ENCODE results near the gene MEGF10. TPM values are rescaled to one million over a fixed set of nuclear protein-coding genes. Genes with fewer than 3 reads are reported as not detected.

The MEGF10 gene
- total and polyA plus RNA-seq, 2 experiments from 2014 or later = 1.7 to 8.2 TPM

DNA sequence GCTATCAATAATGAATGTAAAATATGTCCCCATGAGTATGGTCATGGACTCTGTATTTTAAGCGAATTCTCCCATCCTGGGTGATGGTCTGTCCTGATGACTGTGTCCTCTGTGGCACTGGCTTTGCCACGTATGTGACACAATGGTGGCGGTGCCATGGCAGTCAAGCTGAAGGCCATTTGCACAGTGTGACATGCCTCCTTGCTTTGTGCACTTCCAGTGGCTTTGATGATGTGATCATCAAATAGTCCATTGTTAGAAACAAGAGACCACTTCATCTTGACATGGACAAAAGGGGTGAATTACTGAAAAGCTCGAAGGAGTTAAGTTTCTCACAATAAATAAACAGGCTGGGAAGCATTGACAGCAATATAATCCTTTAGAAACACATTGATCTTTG lies 195.9 kb downstream of the MEGF10 start:
- Histone ChIP-seq H3K27ac (no peak overlapping the region), H3K4me1 (ENCODE audit: low read depth) (no peaks in the 10 kb centered on the region), H3K36me3 (no peaks in the 10 kb centered on the region), H3K4me3 (no peak overlapping the region), H3K27me3 (no peaks in the 10 kb centered on the region), H3K9me3 (ENCODE audit: low read depth) (no peaks in the 10 kb centered on the region)
- DNase-seq (ENCODE audit: low read depth in 1 of 2, low spot score in 1 of 2) = no peak
- TF ChIP-seq, protein P1, sequence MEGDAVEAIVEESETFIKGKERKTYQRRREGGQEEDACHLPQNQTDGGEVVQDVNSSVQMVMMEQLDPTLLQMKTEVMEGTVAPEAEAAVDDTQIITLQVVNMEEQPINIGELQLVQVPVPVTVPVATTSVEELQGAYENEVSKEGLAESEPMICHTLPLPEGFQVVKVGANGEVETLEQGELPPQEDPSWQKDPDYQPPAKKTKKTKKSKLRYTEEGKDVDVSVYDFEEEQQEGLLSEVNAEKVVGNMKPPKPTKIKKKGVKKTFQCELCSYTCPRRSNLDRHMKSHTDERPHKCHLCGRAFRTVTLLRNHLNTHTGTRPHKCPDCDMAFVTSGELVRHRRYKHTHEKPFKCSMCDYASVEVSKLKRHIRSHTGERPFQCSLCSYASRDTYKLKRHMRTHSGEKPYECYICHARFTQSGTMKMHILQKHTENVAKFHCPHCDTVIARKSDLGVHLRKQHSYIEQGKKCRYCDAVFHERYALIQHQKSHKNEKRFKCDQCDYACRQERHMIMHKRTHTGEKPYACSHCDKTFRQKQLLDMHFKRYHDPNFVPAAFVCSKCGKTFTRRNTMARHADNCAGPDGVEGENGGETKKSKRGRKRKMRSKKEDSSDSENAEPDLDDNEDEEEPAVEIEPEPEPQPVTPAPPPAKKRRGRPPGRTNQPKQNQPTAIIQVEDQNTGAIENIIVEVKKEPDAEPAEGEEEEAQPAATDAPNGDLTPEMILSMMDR (IDR thresholded peaks at IDR 0.05; ENCODE audit: low read depth, low read length) = no peak

DNA sequence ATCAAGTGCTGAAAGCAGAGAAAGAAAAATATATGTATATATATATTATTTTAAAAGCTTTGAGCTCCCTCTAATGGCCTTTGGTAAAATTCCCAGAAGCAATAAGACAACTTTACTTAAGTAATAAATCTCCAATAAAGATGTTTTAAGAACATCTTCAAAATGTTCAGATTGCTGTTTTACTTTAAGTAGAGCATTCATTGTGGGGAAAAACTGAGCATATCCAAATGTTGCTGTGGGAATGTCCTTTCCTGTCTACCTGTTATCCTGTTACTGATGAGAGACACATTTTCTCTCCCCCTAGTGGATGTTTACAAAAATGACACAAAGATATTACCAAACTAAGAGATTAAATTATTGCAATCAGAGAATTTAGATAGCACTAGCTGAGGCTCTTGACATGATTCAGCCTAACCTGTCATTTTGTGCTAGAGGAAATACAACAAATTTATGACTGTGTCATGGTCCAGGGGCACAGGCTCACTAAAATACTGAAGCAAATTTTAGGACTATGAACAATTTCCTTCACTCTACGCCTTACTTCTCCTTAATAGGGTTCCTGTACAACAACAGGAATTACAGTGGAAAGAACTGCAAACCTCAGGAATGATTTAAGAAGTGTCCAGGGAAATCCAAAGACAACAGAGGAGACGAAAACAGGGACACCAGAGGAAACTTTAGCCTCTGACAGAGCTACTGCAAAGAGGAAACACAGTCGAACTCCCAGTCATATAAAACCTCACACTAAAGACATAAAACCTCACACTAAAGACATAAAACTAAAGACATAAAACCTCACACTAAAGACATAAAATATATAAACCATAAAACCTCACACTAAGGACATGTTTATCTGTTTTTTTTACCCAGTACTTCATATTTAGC lies 202.5 kb downstream of the MEGF10 start:
- Histone ChIP-seq H3K9me3 (ENCODE audit: low read depth) (no peaks in the 10 kb centered on the region), H3K4me1 (ENCODE audit: low read depth) (no peaks in the 10 kb centered on the region), H3K27ac (no peak overlapping the region), H3K4me3 (no peak overlapping the region), H3K27me3 (peaks cover 3% of the 10 kb centered on the region), H3K36me3 (no peaks in the 10 kb centered on the region)
- TF ChIP-seq, protein P1 (IDR thresholded peaks at IDR 0.05; ENCODE audit: low read depth, low read length) = peak; percentile 81
- peak; percentile 59 to 62 for DNase-seq (ENCODE audit: low read depth in 1 of 2, low spot score in 1 of 2)

DNA sequence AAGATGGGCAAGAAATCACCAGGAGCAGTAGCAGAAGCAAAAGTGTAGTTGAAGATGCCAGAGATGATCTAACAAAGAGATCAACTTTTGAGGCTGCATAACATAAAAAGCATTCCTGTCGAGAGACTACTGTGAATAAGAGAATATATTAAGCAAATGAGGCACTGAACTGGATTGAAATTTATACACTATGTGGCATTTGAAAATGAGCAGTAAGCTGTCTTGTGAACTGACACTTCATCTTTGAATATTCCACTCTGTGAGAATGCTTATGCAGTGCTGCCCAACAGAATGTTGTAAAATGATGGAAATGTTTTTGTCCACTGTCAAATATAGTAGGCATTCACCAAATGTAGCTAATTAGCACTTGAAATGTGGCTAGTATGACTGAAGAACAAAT lies 208.0 kb downstream of the MEGF10 start:
- Histone ChIP-seq H3K4me1 (ENCODE audit: low read depth) (no peaks in the 10 kb centered on the region), H3K27me3 (peaks cover 3% of the 10 kb centered on the region), H3K36me3 (no peaks in the 10 kb centered on the region), H3K9me3 (ENCODE audit: low read depth) (no peaks in the 10 kb centered on the region), H3K4me3 (no peak overlapping the region), H3K27ac (no peak overlapping the region)
- TF ChIP-seq, protein P1 (IDR thresholded peaks at IDR 0.05; ENCODE audit: low read depth, low read length) = no peak
- no peak for DNase-seq (ENCODE audit: low read depth in 1 of 2, low spot score in 1 of 2)

DNA sequence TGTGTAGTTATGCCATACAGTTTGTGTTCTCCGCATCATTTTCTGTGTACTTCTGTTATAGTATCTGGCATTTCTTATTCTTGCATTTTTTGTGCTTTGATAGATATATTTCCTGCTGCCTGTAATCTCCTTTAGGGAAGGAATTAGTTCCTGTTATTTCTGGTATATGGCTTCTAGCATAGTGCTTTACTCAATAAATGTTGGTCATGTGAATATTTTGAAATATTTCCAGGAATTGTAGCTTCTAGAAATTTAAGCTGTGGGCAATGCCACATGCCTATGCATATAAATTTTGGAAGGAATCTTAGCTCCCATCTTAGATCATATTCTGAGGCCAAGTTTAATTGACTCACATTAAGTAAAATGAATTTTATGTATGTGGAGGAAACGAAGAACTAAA lies 215.3 kb downstream of the MEGF10 start:
- no peak overlapping the region for H3K27ac ChIP-seq
- H3K27me3 ChIP-seq = no peaks in the 10 kb centered on the region
- no peaks in the 10 kb centered on the region for H3K4me1 ChIP-seq (ENCODE audit: low read depth)
- H3K36me3 ChIP-seq = no peaks in the 10 kb centered on the region
- H3K9me3 ChIP-seq (ENCODE audit: low read depth) = no peaks in the 10 kb centered on the region
- no peak for DNase-seq (ENCODE audit: low read depth in 1 of 2, low spot score in 1 of 2)
- no peak overlapping the region for H3K4me3 ChIP-seq
- TF ChIP-seq, protein P1 (IDR thresholded peaks at IDR 0.05; ENCODE audit: low read depth, low read length) = no peak

DNA sequence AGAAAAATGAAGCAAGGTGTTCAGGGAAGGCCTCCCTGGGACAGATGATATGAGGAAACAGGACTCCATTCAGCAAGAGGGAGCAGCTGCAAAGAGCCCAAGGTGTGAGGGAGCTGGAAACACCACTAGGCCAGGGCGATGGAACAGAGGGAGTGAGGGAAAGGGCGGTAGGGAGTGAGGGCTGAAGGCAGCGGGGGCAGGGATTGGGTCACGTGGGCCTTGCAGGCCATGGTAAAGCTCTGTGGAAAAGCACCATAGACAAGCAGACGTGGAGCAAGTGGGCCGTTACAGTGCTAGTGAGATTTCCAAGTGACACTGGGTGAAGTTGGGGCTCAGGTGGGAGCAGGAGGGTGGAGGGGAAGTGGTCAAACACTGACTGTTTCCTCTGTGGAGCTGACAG lies 216.0 kb downstream of the MEGF10 start:
- H3K4me3 ChIP-seq = no peak overlapping the region
- no peak overlapping the region for H3K27ac ChIP-seq
- no peak for DNase-seq (ENCODE audit: low read depth in 1 of 2, low spot score in 1 of 2)
- H3K36me3 ChIP-seq = no peaks in the 10 kb centered on the region
- H3K4me1 ChIP-seq (ENCODE audit: low read depth) = no peaks in the 10 kb centered on the region
- TF ChIP-seq, protein P1 (IDR thresholded peaks at IDR 0.05; ENCODE audit: low read depth, low read length) = no peak
- H3K9me3 ChIP-seq (ENCODE audit: low read depth) = no peaks in the 10 kb centered on the region
- no peaks in the 10 kb centered on the region for H3K27me3 ChIP-seq
